ENCODE measurements around the gene WWC1.
A peak's percentile ranks its signal among the peaks of the same experiment; 100 is the strongest.

WWC1 gene

DNA sequence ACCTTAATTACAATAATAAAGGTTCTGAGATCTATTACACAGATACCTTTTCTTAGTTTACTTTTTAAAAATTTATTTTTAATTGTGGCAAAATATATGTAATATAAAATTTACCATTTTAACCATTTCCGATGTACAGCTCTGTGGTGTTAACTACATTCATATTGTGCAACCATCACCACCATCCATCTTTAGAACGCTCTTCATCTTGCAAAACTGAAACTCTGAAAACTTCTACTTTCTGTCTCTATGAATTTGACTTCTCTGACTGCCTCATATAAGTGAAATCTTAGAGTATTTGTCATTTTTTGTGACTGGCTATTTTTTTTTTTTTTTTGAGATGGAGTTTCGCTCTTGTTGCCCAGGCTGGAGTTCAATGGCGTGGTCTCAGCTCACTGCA, 26.8 kb downstream of the WWC1 start:
- peak in 1 of 2 donors; percentile 39 for DNase-seq
- Histone ChIP-seq H3K9ac (ENCODE audit: low read length) (no peak overlapping the region), H3K18ac (ENCODE audit: low read length) (no peak overlapping the region), H3K4me3 (ENCODE audit: low read depth, low read length) (no peak overlapping the region), H3K4me1 (ENCODE audit: control insufficient read depth in 1 of 2, insufficient read depth in 2 of 2, low read length in 2 of 2) (peaks cover 38 to 45% of the 10 kb centered on the region in 2 experiments), H2BK5ac (ENCODE audit: low read depth, low read length, poor library complexity) (no peak overlapping the region), H3K27me3 (ENCODE audit: insufficient read depth, low read length) (no peaks in the 10 kb centered on the region), H4K91ac (ENCODE audit: low read depth, low read length) (no peak overlapping the region), H3K79me2 (ENCODE audit: control insufficient read depth, insufficient read depth, low read length, poor library complexity) (peaks cover 10% of the 10 kb centered on the region), H4K8ac (ENCODE audit: low read depth, low read length) (no peak overlapping the region), H4K12ac (ENCODE audit: low read depth, low read length) (no peak overlapping the region), H3K36me3 (ENCODE audit: control insufficient read depth in 1 of 2, insufficient read depth in 2 of 2, low read length in 2 of 2) (no peaks in the 10 kb centered on the region), H3K4ac (ENCODE audit: low read depth, low read length) (no peak overlapping the region), H2BK12ac (ENCODE audit: low read length) (no peak overlapping the region), H2AK5ac (ENCODE audit: low read length) (no peak overlapping the region), H3K14ac (ENCODE audit: low read length) (no peak overlapping the region), H3K27ac (ENCODE audit: low read depth, low read length) (no peak overlapping the region), H3K79me1 (ENCODE audit: low read length) (peaks cover 27% of the 10 kb centered on the region), H3K9me3 (ENCODE audit: insufficient read depth, low read depth, low read length) (no peaks in the 10 kb centered on the region), H2AFZ (ENCODE audit: insufficient read depth, low read length, poor library complexity) (no peak overlapping the region), H3K23ac (ENCODE audit: low read length) (no peak overlapping the region), H2BK120ac (ENCODE audit: insufficient read depth, low read length, poor library complexity) (no peak overlapping the region), H3K4me2 (ENCODE audit: low read length) (no peak overlapping the region)
- no CpG with 5 or more reads among the region's 4 CpGs for WGBS (ENCODE audit: extremely low coverage, insufficient coverage, insufficient read length)

DNA sequence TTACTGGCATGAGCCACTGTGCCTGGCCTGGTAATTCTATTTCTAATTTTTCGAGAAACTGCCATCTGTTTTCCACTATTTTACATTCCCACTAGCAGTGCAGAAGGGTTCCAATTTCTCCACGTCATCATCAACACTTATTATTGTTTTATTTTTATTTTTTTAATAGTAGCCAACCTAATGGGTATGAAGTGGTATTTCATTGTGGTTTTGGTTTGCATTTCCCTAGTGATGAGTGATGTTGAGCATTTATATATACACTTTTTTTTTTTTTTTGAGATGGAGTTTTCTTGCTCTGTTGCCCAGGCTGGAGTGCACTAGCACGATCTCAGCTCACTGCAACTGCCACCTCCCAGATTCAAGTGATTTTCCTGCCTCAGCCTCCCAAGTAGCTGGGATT, 28.3 kb downstream of the WWC1 start:
- Histone ChIP-seq H3K27ac (ENCODE audit: low read depth, low read length) (no peak overlapping the region), H4K12ac (ENCODE audit: low read depth, low read length) (no peak overlapping the region), H2AK5ac (ENCODE audit: low read length) (no peak overlapping the region), H3K27me3 (ENCODE audit: insufficient read depth, low read length) (no peaks in the 10 kb centered on the region), H3K36me3 (ENCODE audit: control insufficient read depth in 1 of 2, insufficient read depth in 2 of 2, low read length in 2 of 2) (no peaks in the 10 kb centered on the region), H3K9me3 (ENCODE audit: insufficient read depth, low read depth, low read length) (no peaks in the 10 kb centered on the region), H3K4me3 (ENCODE audit: low read depth, low read length) (no peak overlapping the region), H3K23ac (ENCODE audit: low read length) (no peak overlapping the region), H3K79me2 (ENCODE audit: control insufficient read depth, insufficient read depth, low read length, poor library complexity) (peaks cover 7% of the 10 kb centered on the region), H3K14ac (ENCODE audit: low read length) (no peak overlapping the region), H3K4ac (ENCODE audit: low read depth, low read length) (peak overlapping the region; percentile 41), H4K91ac (ENCODE audit: low read depth, low read length) (peak overlapping the region; percentile 30), H2BK5ac (ENCODE audit: low read depth, low read length, poor library complexity) (no peak overlapping the region), H3K79me1 (ENCODE audit: low read length) (peaks cover 22% of the 10 kb centered on the region), H2BK120ac (ENCODE audit: insufficient read depth, low read length, poor library complexity) (peak overlapping the region; percentile 33), H2BK12ac (ENCODE audit: low read length) (peak overlapping the region; percentile 43), H3K18ac (ENCODE audit: low read length) (peak overlapping the region; percentile 29), H2AFZ (ENCODE audit: insufficient read depth, low read length, poor library complexity) (no peak overlapping the region), H3K4me2 (ENCODE audit: low read length) (no peak overlapping the region), H3K4me1 (ENCODE audit: control insufficient read depth in 1 of 2, insufficient read depth in 2 of 2, low read length in 2 of 2) (peaks cover 31 to 38% of the 10 kb centered on the region in 2 experiments), H4K8ac (ENCODE audit: low read depth, low read length) (no peak overlapping the region), H3K9ac (ENCODE audit: low read length) (no peak overlapping the region)
- no peak for DNase-seq
- WGBS (ENCODE audit: extremely low coverage, insufficient coverage, insufficient read length) = no CpG with 5 or more reads among the region's 3 CpGs

DNA sequence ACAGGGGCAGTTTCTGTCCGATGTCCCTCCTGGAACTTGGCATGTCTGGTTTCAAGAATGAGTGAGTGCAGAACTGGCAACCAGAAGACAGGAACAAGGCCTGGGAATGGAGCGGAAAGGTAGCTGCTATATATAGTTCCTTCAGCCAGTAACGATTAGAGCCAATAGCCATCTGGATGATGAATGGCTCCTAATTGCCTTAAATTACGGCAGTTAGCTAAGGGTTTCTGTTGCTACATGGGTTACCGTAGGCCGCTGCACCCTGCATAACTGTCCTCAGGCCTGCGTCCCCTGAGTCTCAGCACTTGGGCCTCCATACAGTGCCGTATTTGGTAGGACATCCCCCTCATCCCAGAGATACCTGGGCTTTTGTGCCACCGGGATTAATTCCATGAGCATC, 29.4 kb downstream of the WWC1 start:
- Histone ChIP-seq H2BK5ac (ENCODE audit: low read depth, low read length, poor library complexity) (no peak overlapping the region), H3K4me3 (ENCODE audit: low read depth, low read length) (no peak overlapping the region), H3K4ac (ENCODE audit: low read depth, low read length) (peak overlapping the region; percentile 15), H3K9me3 (ENCODE audit: insufficient read depth, low read depth, low read length) (no peaks in the 10 kb centered on the region), H3K27ac (ENCODE audit: low read depth, low read length) (no peak overlapping the region), H3K18ac (ENCODE audit: low read length) (no peak overlapping the region), H3K27me3 (ENCODE audit: insufficient read depth, low read length) (no peaks in the 10 kb centered on the region), H3K36me3 (ENCODE audit: control insufficient read depth in 1 of 2, insufficient read depth in 2 of 2, low read length in 2 of 2) (no peaks in the 10 kb centered on the region), H4K91ac (ENCODE audit: low read depth, low read length) (no peak overlapping the region), H2BK120ac (ENCODE audit: insufficient read depth, low read length, poor library complexity) (peak overlapping the region; percentile 17), H3K4me2 (ENCODE audit: low read length) (no peak overlapping the region), H2BK12ac (ENCODE audit: low read length) (no peak overlapping the region), H2AFZ (ENCODE audit: insufficient read depth, low read length, poor library complexity) (no peak overlapping the region), H3K14ac (ENCODE audit: low read length) (no peak overlapping the region), H3K23ac (ENCODE audit: low read length) (no peak overlapping the region), H3K79me1 (ENCODE audit: low read length) (peaks cover 19% of the 10 kb centered on the region), H2AK5ac (ENCODE audit: low read length) (peak overlapping the region; percentile 9), H3K4me1 (ENCODE audit: control insufficient read depth in 1 of 2, insufficient read depth in 2 of 2, low read length in 2 of 2) (peaks cover 26 to 35% of the 10 kb centered on the region in 2 experiments), H4K12ac (ENCODE audit: low read depth, low read length) (no peak overlapping the region), H4K8ac (ENCODE audit: low read depth, low read length) (no peak overlapping the region), H3K9ac (ENCODE audit: low read length) (no peak overlapping the region), H3K79me2 (ENCODE audit: control insufficient read depth, insufficient read depth, low read length, poor library complexity) (peaks cover 2% of the 10 kb centered on the region)
- DNase-seq = no peak
- no CpG with 5 or more reads among the region's 9 CpGs for WGBS (ENCODE audit: extremely low coverage, insufficient coverage, insufficient read length)

DNA sequence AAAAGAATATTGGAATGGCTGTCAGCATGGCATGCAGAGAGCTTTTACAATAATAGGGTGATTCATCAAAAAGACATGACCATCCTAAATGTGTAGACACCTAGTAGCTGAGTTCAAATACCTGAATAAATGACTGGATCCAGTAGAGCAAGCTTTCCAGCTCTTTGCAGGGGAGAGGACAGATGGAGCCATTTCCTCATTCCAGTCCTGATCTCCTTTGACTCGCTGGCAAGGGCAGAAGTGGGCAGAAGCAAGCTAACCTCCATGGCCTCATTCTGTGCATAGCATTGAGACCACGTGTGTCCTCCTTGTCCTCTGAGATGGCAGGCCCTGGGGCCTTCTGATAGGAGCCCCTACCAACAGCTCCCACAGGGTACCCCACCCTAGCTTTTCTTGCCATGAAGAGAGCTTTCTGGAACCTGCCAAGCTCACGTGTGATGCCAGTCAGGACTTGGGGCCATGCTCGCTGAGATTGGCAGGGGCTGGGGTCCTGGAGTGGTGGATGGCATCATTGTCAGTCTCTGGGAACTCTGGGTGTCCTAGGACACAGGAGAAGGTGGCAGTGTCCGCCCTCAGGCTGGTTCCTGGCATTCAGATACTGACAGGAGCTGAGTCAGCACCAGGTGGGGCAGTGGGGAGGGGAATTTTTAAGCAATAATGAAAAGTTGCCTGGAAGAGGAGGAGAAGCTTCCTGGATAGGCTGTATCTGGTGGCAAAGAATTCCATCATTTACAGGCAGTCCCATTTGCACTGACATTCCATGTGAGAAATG, 33.6 kb downstream of the WWC1 start:
- no CpG with 5 or more reads among the region's 5 CpGs for WGBS (ENCODE audit: extremely low coverage, insufficient coverage, insufficient read length)
- H4K91ac ChIP-seq (ENCODE audit: low read depth, low read length) = peak overlapping the region; percentile 28
- H3K4me2 ChIP-seq (ENCODE audit: low read length) = peak overlapping the region; percentile 1
- H3K23ac ChIP-seq (ENCODE audit: low read length) = no peak overlapping the region
- H2AK5ac ChIP-seq (ENCODE audit: low read length) = no peak overlapping the region
- H3K79me2 ChIP-seq (ENCODE audit: control insufficient read depth, insufficient read depth, low read length, poor library complexity) = no peaks in the 10 kb centered on the region
- no peak overlapping the region for H3K9ac ChIP-seq (ENCODE audit: low read length)
- peak overlapping the region; percentile 9 for H2BK120ac ChIP-seq (ENCODE audit: insufficient read depth, low read length, poor library complexity)
- H3K27ac ChIP-seq (ENCODE audit: low read depth, low read length) = peak overlapping the region; percentile 23
- H3K4me3 ChIP-seq (ENCODE audit: low read depth, low read length) = no peak overlapping the region
- H2BK12ac ChIP-seq (ENCODE audit: low read length) = peak overlapping the region; percentile 2
- no peaks in the 10 kb centered on the region for H3K27me3 ChIP-seq (ENCODE audit: insufficient read depth, low read length)
- H4K12ac ChIP-seq (ENCODE audit: low read depth, low read length) = no peak overlapping the region
- no peak overlapping the region for H4K8ac ChIP-seq (ENCODE audit: low read depth, low read length)
- H3K4ac ChIP-seq (ENCODE audit: low read depth, low read length) = peak overlapping the region; percentile 10
- no peaks in the 10 kb centered on the region for H3K36me3 ChIP-seq (ENCODE audit: control insufficient read depth in 1 of 2, insufficient read depth in 2 of 2, low read length in 2 of 2)
- H3K4me1 ChIP-seq (ENCODE audit: control insufficient read depth in 1 of 2, insufficient read depth in 2 of 2, low read length in 2 of 2) = peaks cover 18 to 40% of the 10 kb centered on the region in 2 experiments
- H3K14ac ChIP-seq (ENCODE audit: low read length) = peak overlapping the region; percentile 20
- no peaks in the 10 kb centered on the region for H3K9me3 ChIP-seq (ENCODE audit: insufficient read depth, low read depth, low read length)
- DNase-seq = peak; percentile 92 to 97
- H3K79me1 ChIP-seq (ENCODE audit: low read length) = peaks cover 8% of the 10 kb centered on the region
- H3K18ac ChIP-seq (ENCODE audit: low read length) = peak overlapping the region; percentile 20
- H2BK5ac ChIP-seq (ENCODE audit: low read depth, low read length, poor library complexity) = peak overlapping the region; percentile 5
- no peak overlapping the region for H2AFZ ChIP-seq (ENCODE audit: insufficient read depth, low read length, poor library complexity)

All from trophoblast cell (in vitro differentiated cells and primary cell).